ENCODE measurements around the gene TRPM3. TPM values are rescaled to one million over a fixed set of nuclear protein-coding genes. Genes with fewer than 3 reads are reported as not detected.

Gene TRPM3
- total and polyA plus RNA-seq, 4 donors: 0.07 to 0.89 (median 0.67) TPM

- no peaks in the 10 kb centered on the region for H3K36me3 ChIP-seq (ENCODE audit: control insufficient read depth in 4 of 4, insufficient read depth in 3 of 4, low read depth in 1 of 4, low read length in 3 of 4)
- no peak for TF ChIP-seq CTCF (IDR thresholded peaks at IDR 0.05; ENCODE audit: low read depth, low read length, missing input control)
- no peak for TF ChIP-seq HNF4A (conservative IDR thresholded peaks at IDR 0.05)
- no peak for TF ChIP-seq RXRA (IDR thresholded peaks at IDR 0.05)
- TF ChIP-seq NR2F2 (IDR thresholded peaks at IDR 0.05): no peak
- no peak for TF ChIP-seq GABPA (IDR thresholded peaks at IDR 0.05 in 1 of 2, conservative IDR thresholded peaks at IDR 0.05 in 1 of 2)
- no peak for TF ChIP-seq FOXA1 (IDR thresholded peaks at IDR 0.05)
- no peak for TF ChIP-seq EGR1 (IDR thresholded peaks at IDR 0.05; ENCODE audit: low read depth in 2 of 2)
- no peak for TF ChIP-seq ZBTB33 (IDR thresholded peaks at IDR 0.05)
- no peak for TF ChIP-seq HNF4G (IDR thresholded peaks at IDR 0.05)
- TF ChIP-seq FOXA2 (IDR thresholded peaks at IDR 0.05): no peak
- no peak for TF ChIP-seq YY1 (IDR thresholded peaks at IDR 0.05)
- TF ChIP-seq SP1 (IDR thresholded peaks at IDR 0.05): no peak
- TF ChIP-seq JUND (IDR thresholded peaks at IDR 0.05): no peak
- H3K9me3 ChIP-seq (ENCODE audit: control insufficient read depth in 4 of 4, low read length in 3 of 4): no peaks in the 10 kb centered on the region
- no peak overlapping the region for H3K27ac ChIP-seq (ENCODE audit: low read depth in 1 of 2, low read length in 2 of 2)
- no peaks in the 10 kb centered on the region for H3K27me3 ChIP-seq (ENCODE audit: control insufficient read depth in 4 of 4, insufficient read depth in 4 of 4, low read length in 3 of 4)
- no peaks in the 10 kb centered on the region for H3K4me1 ChIP-seq (ENCODE audit: control insufficient read depth in 4 of 4, insufficient read depth in 4 of 4, low read length in 3 of 4)
- no peak for DNase-seq (ENCODE audit: low spot score)
- H3K9ac ChIP-seq (ENCODE audit: low read depth in 1 of 2, low read length in 2 of 2): no peak overlapping the region
- H3K4me3 ChIP-seq (ENCODE audit: low read depth in 1 of 3, low read length in 3 of 3): no peak overlapping the region
Observed at GRCh38 chr9:70947086-70947485, 174.3 kb downstream of the TRPM3 start.

GRCh38 chr9:70945301-70945700 lies 176.1 kb downstream of the TRPM3 start:
- DNase-seq (ENCODE audit: low spot score): no peak
- peaks cover 0 to 1% (median 0%) of the 10 kb centered on the region in 4 donors for H3K36me3 ChIP-seq (ENCODE audit: control insufficient read depth in 4 of 4, insufficient read depth in 3 of 4, low read depth in 1 of 4, low read length in 3 of 4)
- TF ChIP-seq EGR1 (IDR thresholded peaks at IDR 0.05; ENCODE audit: low read depth in 2 of 2): no peak

GRCh38 chr9:70941191-70941590 lies 180.2 kb downstream of the TRPM3 start:
- Histone ChIP-seq H3K27me3 (ENCODE audit: control insufficient read depth in 4 of 4, insufficient read depth in 4 of 4, low read length in 3 of 4) (no peaks in the 10 kb centered on the region), H3K4me1 (ENCODE audit: control insufficient read depth in 4 of 4, insufficient read depth in 4 of 4, low read length in 3 of 4) (no peaks in the 10 kb centered on the region), H3K36me3 (ENCODE audit: control insufficient read depth in 4 of 4, insufficient read depth in 3 of 4, low read depth in 1 of 4, low read length in 3 of 4) (peaks cover 0 to 1% (median 0%) of the 10 kb centered on the region in 4 donors), H3K9ac (ENCODE audit: low read depth in 1 of 2, low read length in 2 of 2) (no peak overlapping the region), H3K9me3 (ENCODE audit: control insufficient read depth in 4 of 4, low read length in 3 of 4) (no peaks in the 10 kb centered on the region), H3K4me3 (ENCODE audit: low read depth in 1 of 3, low read length in 3 of 3) (no peak overlapping the region), H3K27ac (ENCODE audit: low read depth in 1 of 2, low read length in 2 of 2) (no peak overlapping the region)
- DNase-seq (ENCODE audit: low spot score): no peak
- no peak for TF ChIP-seq MAX (IDR thresholded peaks at IDR 0.05)
- no peak for TF ChIP-seq JUND (IDR thresholded peaks at IDR 0.05)
- WGBS: 67% methylated on average over 4 of the region's 4 CpGs

More at GRCh38 chr9:70945301-70945700, 176.1 kb downstream of the TRPM3 start:
- Histone ChIP-seq H3K9ac (ENCODE audit: low read depth in 1 of 2, low read length in 2 of 2) (no peak overlapping the region), H3K4me3 (ENCODE audit: low read depth in 1 of 3, low read length in 3 of 3) (no peak overlapping the region), H3K9me3 (ENCODE audit: control insufficient read depth in 4 of 4, low read length in 3 of 4) (no peaks in the 10 kb centered on the region), H3K27ac (ENCODE audit: low read depth in 1 of 2, low read length in 2 of 2) (no peak overlapping the region), H3K4me1 (ENCODE audit: control insufficient read depth in 4 of 4, insufficient read depth in 4 of 4, low read length in 3 of 4) (no peaks in the 10 kb centered on the region), H3K27me3 (ENCODE audit: control insufficient read depth in 4 of 4, insufficient read depth in 4 of 4, low read length in 3 of 4) (no peaks in the 10 kb centered on the region)

All from liver (tissue), 9 donors.